ENCODE measurements around the gene ITFG1. TPM values are rescaled to one million over a fixed set of nuclear protein-coding genes. Genes with fewer than 3 reads are reported as not detected.

The ITFG1 gene
- total and polyA plus RNA-seq, 2 of the 13 experiments (the other 11 are each of a cell fraction or from before 2014, with no cell fraction given), result 74.5 to 150 TPM

- 0 out of 2 replicates have a peak, but pooled peaks have one; percentile 43 for TF ChIP-seq ZNF616 (CRISPR knock-in tag; IDR thresholded peaks at IDR 0.05; ENCODE audit: low read depth)
- no peak for TF ChIP-seq SMARCC2 (IDR thresholded peaks at IDR 0.05)
- no peak for TF ChIP-seq MEF2D (CRISPR knock-in tag; IDR thresholded peaks at IDR 0.05)
- TF ChIP-seq ZMAT5 (CRISPR knock-in tag; IDR thresholded peaks at IDR 0.05; ENCODE audit: borderline replicate concordance, low read depth), result no peak
- 0 out of 2 replicates have a peak, but pooled peaks have one; percentile 24 for TF ChIP-seq XBP1 (CRISPR knock-in tag; IDR thresholded peaks at IDR 0.05)
- no peak for TF ChIP-seq ZNF746 (CRISPR knock-in tag; IDR thresholded peaks at IDR 0.05)
- TF ChIP-seq NR2F2 (IDR thresholded peaks at IDR 0.05; ENCODE audit: borderline replicate concordance, low read depth), result no peak
- no peak for TF ChIP-seq THAP8 (CRISPR knock-in tag; IDR thresholded peaks at IDR 0.05; ENCODE audit: borderline replicate concordance)
- peak; percentile 31 for TF ChIP-seq HNRNPK (IDR thresholded peaks at IDR 0.05; ENCODE audit: low read depth, low read length, poor library complexity, severe bottlenecking)
- no peak for TF ChIP-seq JUNB (CRISPR knock-in tag; IDR thresholded peaks at IDR 0.05; ENCODE audit: borderline replicate concordance)
- TF ChIP-seq RARA (CRISPR knock-in tag; IDR thresholded peaks at IDR 0.05), result no peak
- no peak for TF ChIP-seq ZNF264 (CRISPR knock-in tag; IDR thresholded peaks at IDR 0.05)
- no peak for TF ChIP-seq HMG20A (CRISPR knock-in tag; IDR thresholded peaks at IDR 0.05; ENCODE audit: borderline replicate concordance)
- TF ChIP-seq SP5 (CRISPR knock-in tag; IDR thresholded peaks at IDR 0.05; ENCODE audit: borderline replicate concordance, low read depth), result no peak
- no peak for TF ChIP-seq ZNF232 (CRISPR knock-in tag; IDR thresholded peaks at IDR 0.05; ENCODE audit: borderline replicate concordance)
- no peak for TF ChIP-seq MLLT10 (CRISPR knock-in tag; IDR thresholded peaks at IDR 0.05)
- no peak for TF ChIP-seq MAF1 (CRISPR knock-in tag; IDR thresholded peaks at IDR 0.05; ENCODE audit: borderline replicate concordance)
- no peak for TF ChIP-seq FOXK1 (CRISPR knock-in tag; IDR thresholded peaks at IDR 0.05; ENCODE audit: borderline replicate concordance, low read depth)
- no peak; a peak in 1 of 4 replicates for TF ChIP-seq POLR2A (IDR thresholded peaks at IDR 0.05; ENCODE audit: insufficient read depth in 1 of 2, low read depth in 2 of 2, low read length in 2 of 2)
- TF ChIP-seq EHMT2 (IDR thresholded peaks at IDR 0.05; ENCODE audit: borderline replicate concordance, low read depth, low read length), result no peak
- no peak for TF ChIP-seq ZBTB7B (CRISPR knock-in tag; IDR thresholded peaks at IDR 0.05)
- 0 out of 2 replicates have a peak, but pooled peaks have one; percentile 10 for TF ChIP-seq E2F2 (CRISPR knock-in tag; IDR thresholded peaks at IDR 0.05; ENCODE audit: borderline replicate concordance)
- no peak; the same call in 1 of the 2 replicates for TF ChIP-seq MAZ (IDR thresholded peaks at IDR 0.05; ENCODE audit: borderline replicate concordance, low read depth, low read length)
- peak; percentile 34; the same call in 1 of the 2 replicates for TF ChIP-seq MAZ (CRISPR knock-in tag; IDR thresholded peaks at IDR 0.05; ENCODE audit: low read depth)
- no peak for TF ChIP-seq ZZZ3 (CRISPR knock-in tag; IDR thresholded peaks at IDR 0.05; ENCODE audit: borderline replicate concordance)
- no peak; the same call in 1 of the 2 replicates for TF ChIP-seq PBX3 (CRISPR knock-in tag; IDR thresholded peaks at IDR 0.05; ENCODE audit: borderline replicate concordance)
Observed at GRCh38 chr16:47142821-47143676, 317.8 kb downstream of the ITFG1 start (continued).

All from HepG2 (cell line).